SK-N-SH (cell line): ENCODE measurements around the gene ZGPAT. TPM values are rescaled to one million over a fixed set of nuclear protein-coding genes. Genes with fewer than 3 reads are reported as not detected.

Source experiments
- CTCF ChIA-PET: fragments of 300-600, 350-600 bp; formaldehyde crosslinking; extraction: SDS; loops from one replicate; lab custom pipeline; 2021; lab: Yijun Ruan, JAX
- POLR2A ChIA-PET: fragments of 350-600 bp; sonication (Branson Sonifier 250); formaldehyde crosslinking; extraction: SDS; loops from one replicate; lab custom pipeline; 2020; ENCODE audit warnings: antibody characterized with exemption, inconsistent platforms; lab: Yijun Ruan, JAX
- DNase-seq: peaks from one replicate; pipeline ENCODE4 v3.0.0; 2012
- H2AFZ ChIP-seq: fragments of 200-600 bp; sonication (generic); 2 replicates; pipeline ENCODE4 v1.8.1; 2016; ENCODE audit warnings: antibody characterized with exemption, mild to moderate bottlenecking, low read depth
- H3F3A ChIP-seq: fragments of 200-600 bp; sonication (generic); replicated peaks from 2 replicates; pipeline ENCODE3; 2016; ENCODE audit warnings: antibody characterized with exemption, mild to moderate bottlenecking; ENCODE audit not compliant: insufficient read depth
- H3K27ac ChIP-seq, 2 experiments: fragments of 200-500 bp in 1 of 2; fragments of 200-600 bp in 1 of 2; sonication (Bioruptor generic) in 1 of 2; sonication (generic), shearing (Covaris generic) in 1 of 2; 2 replicates each; pipeline versions ENCODE4 v1.5.1 to v1.6.1; 2014 to 2016; ENCODE audit warnings: low read depth in 2 of 2, inconsistent platforms in 1 of 2, low read length in 1 of 2, mild to moderate bottlenecking in 1 of 2, mixed read lengths in 1 of 2
- H3K27me3 ChIP-seq: fragments of 200-600 bp; sonication (generic), shearing (Covaris generic); 2 replicates; pipeline ENCODE4 v1.6.1; 2016; ENCODE audit warnings: mixed run types; ENCODE audit not compliant: insufficient read depth
- H3K36me3 ChIP-seq, 2 experiments: fragments of 200-500 bp in 1 of 2; fragments of 200-600 bp in 1 of 2; sonication (Bioruptor generic) in 1 of 2; sonication (generic) in 1 of 2; replicated peaks in 1 of 2; 2 replicates each; pipeline versions ENCODE3 to v1.5.1; 2014 to 2016; ENCODE audit warnings: low read length in 1 of 2, mild to moderate bottlenecking in 1 of 2; ENCODE audit not compliant: insufficient read depth in 2 of 2, control insufficient read depth in 1 of 2
- H3K4me1 ChIP-seq, 2 experiments: fragments of 200-500 bp in 1 of 2; fragments of 200-600 bp in 1 of 2; sonication (Bioruptor generic) in 1 of 2; sonication (generic), shearing (Covaris generic) in 1 of 2; 2 replicates each; pipeline versions ENCODE4 v1.5.1 to v1.6.1; 2014 to 2016; ENCODE audit warnings: low read depth in 1 of 2, low read length in 1 of 2, mixed run types in 1 of 2; ENCODE audit not compliant: insufficient read depth in 2 of 2, control insufficient read depth in 1 of 2
- H3K4me2 ChIP-seq: fragments of 200-600 bp; sonication (generic), shearing (Covaris generic); 2 replicates; pipeline ENCODE4 v1.6.1; 2017; ENCODE audit warnings: mixed run types
- H3K4me3 ChIP-seq, 2 experiments: fragments of 200-500 bp in 1 of 2; fragments of 200-600 bp in 1 of 2; sonication (Bioruptor generic) in 1 of 2; sonication (generic), shearing (Covaris generic) in 1 of 2; 2 replicates each; pipeline versions ENCODE4 v1.5.1 to v1.8.1; 2014 to 2016; ENCODE audit warnings: low read depth in 2 of 2, inconsistent platforms in 1 of 2, low read length in 1 of 2, mild to moderate bottlenecking in 1 of 2, mixed read lengths in 1 of 2, moderate library complexity in 1 of 2
- H3K79me2 ChIP-seq: fragments of 200-600 bp; sonication (generic); 2 replicates; pipeline ENCODE4 v1.8.1; 2017; ENCODE audit warnings: mild to moderate bottlenecking; ENCODE audit not compliant: insufficient read depth
- H3K9ac ChIP-seq: fragments of 200-600 bp; sonication (generic); 2 replicates; pipeline ENCODE4 v1.6.1; 2017; ENCODE audit warnings: mixed run types
- H3K9me2 ChIP-seq: fragments of 200-600 bp; sonication (generic); 2 replicates; pipeline ENCODE4 v1.6.1; 2017; ENCODE audit warnings: mixed run types
- H3K9me3 ChIP-seq: fragments of 200-600 bp; sonication (generic); 2 replicates; pipeline ENCODE4 v1.6.1; 2017; ENCODE audit warnings: mixed run types, mild to moderate bottlenecking, moderate library complexity
- H4K20me1 ChIP-seq: fragments of 200-600 bp; sonication (generic); 2 replicates; pipeline ENCODE4 v1.6.1; 2017; ENCODE audit warnings: mild to moderate bottlenecking, mixed run types; ENCODE audit not compliant: insufficient read depth
- CTCF ChIP-seq: fragments of 200-600 bp; sonication (generic); IDR thresholded peaks from 2 replicates; pipeline ENCODE4 v1.6.1; 2017; ENCODE audit warnings: antibody characterized with exemption, mild to moderate bottlenecking, moderate library complexity
- ELF1 ChIP-seq: IDR thresholded peaks from 2 replicates; pipeline ENCODE4 v1.4.0; 2012
- FOXM1 ChIP-seq: IDR thresholded peaks from 2 replicates; pipeline ENCODE4 v1.4.0; 2012; ENCODE audit warnings: low read depth, mild to moderate bottlenecking
- GABPA ChIP-seq: IDR thresholded peaks from 2 replicates; pipeline ENCODE4 v1.4.0; 2012; ENCODE audit warnings: low read depth, mild to moderate bottlenecking
- GATA2 ChIP-seq: sonication (generic); formaldehyde crosslinking; IDR thresholded peaks from 2 replicates; pipeline ENCODE4 v1.5.0; 2020; ENCODE audit warnings: mild to moderate bottlenecking, missing genetic modification reagents
- JUND ChIP-seq: IDR thresholded peaks from 2 replicates; pipeline ENCODE4 v1.4.0; 2012
- MAX ChIP-seq: IDR thresholded peaks from 2 replicates; pipeline ENCODE4 v1.4.0; 2012; ENCODE audit warnings: low read depth
- MEF2A ChIP-seq: IDR thresholded peaks from 2 replicates; pipeline ENCODE4 v1.4.0; 2012; ENCODE audit warnings: low read depth, borderline replicate concordance
- NFIC ChIP-seq: IDR thresholded peaks from 2 replicates; pipeline ENCODE4 v1.4.0; 2012; ENCODE audit warnings: borderline replicate concordance
- POLR2AphosphoS5 ChIP-seq: IDR thresholded peaks from 2 replicates; pipeline ENCODE4 v1.6.1; 2012; ENCODE audit warnings: low read depth, low read length
- RAD21 ChIP-seq: IDR thresholded peaks from 2 replicates; pipeline ENCODE4 v1.6.1; 2012; ENCODE audit warnings: mild to moderate bottlenecking, low read length
- REST ChIP-seq: IDR thresholded peaks from 2 replicates; pipeline ENCODE4 v1.6.1; 2012; ENCODE audit warnings: mild to moderate bottlenecking, low read depth, low read length, moderate library complexity
- RXRA ChIP-seq: IDR thresholded peaks from 2 replicates; pipeline ENCODE4 v1.4.0; 2012; ENCODE audit warnings: low read depth, mild to moderate bottlenecking, borderline replicate concordance
- SIN3A ChIP-seq: IDR thresholded peaks from 2 replicates; pipeline ENCODE4 v1.6.1; 2012; ENCODE audit warnings: low read depth, mild to moderate bottlenecking, low read length, moderate library complexity, borderline replicate concordance
- TAF1 ChIP-seq: IDR thresholded peaks from 2 replicates; pipeline ENCODE4 v1.6.1; 2012; ENCODE audit warnings: low read depth, mild to moderate bottlenecking, low read length, moderate library complexity, borderline replicate concordance
- TCF12 ChIP-seq: IDR thresholded peaks from 2 replicates; pipeline ENCODE4 v1.4.0; 2012
- ZBTB33 ChIP-seq: IDR thresholded peaks from 2 replicates; pipeline ENCODE4 v1.4.0; 2012; ENCODE audit warnings: low read depth, borderline replicate concordance
- WGBS: methylation state at CpG from one replicate; pipeline ENCODE4 v1.1.6; 2017; ENCODE audit warnings: low lambda C conversion rate; 5-methylcytosine and 5-hydroxymethylcytosine counted together
- polyA plus RNA-seq, 3 experiments: library from polyadenylated mRNA; depleted of rRNA; stranded (reverse); fragments of >200 nt; gene quantifications; 2 replicates each; pipeline ENCODE4 v1.2.3, GENCODE V29; 2012

The ZGPAT gene
- polyA plus RNA-seq, 1 of the 3 experiments (the other 2 are of a cell fraction) = 33.7 TPM

- no peak overlapping the region for H3K9ac ChIP-seq
- no peak overlapping the region for H3K4me2 ChIP-seq
- no peaks in the 10 kb centered on the region for H3K36me3 ChIP-seq
- no peak overlapping the region for H3K27ac ChIP-seq
- no peak overlapping the region for H2AFZ ChIP-seq
- H3K9me2 ChIP-seq = no peaks in the 10 kb centered on the region
- H4K20me1 ChIP-seq = no peaks in the 10 kb centered on the region
- CTCF ChIA-PET = interaction anchor here (1.0 to 1.2 kb wide), 2 partner anchors 23 to 45 kb away, joined by 3 to 7 read pairs; partner anchors contain the start of genes ARFRP1 and ZGPAT
- DNase-seq = peak; percentile 51
- POLR2A ChIA-PET = no interaction called here
- H3K27me3 ChIP-seq = no peaks in the 10 kb centered on the region
- H3K79me2 ChIP-seq = no peaks in the 10 kb centered on the region
- H3K9me3 ChIP-seq = no peaks in the 10 kb centered on the region
- peaks cover 4% of the 10 kb centered on the region for H3F3A ChIP-seq
- no peak for TF ChIP-seq MEF2A
- TF ChIP-seq JUND = no peak
- no peak for TF ChIP-seq POLR2AphosphoS5
- TF ChIP-seq GATA2 (CRISPR knock-in tag) = no peak
- no peak for TF ChIP-seq GABPA
- TF ChIP-seq NFIC = no peak
- no peak for TF ChIP-seq SIN3A
- no peak for TF ChIP-seq TAF1
- TF ChIP-seq FOXM1 = no peak
- no peak for TF ChIP-seq CTCF
- TF ChIP-seq REST = no peak
- TF ChIP-seq MAX = no peak
- TF ChIP-seq RAD21 = no peak
- TF ChIP-seq ZBTB33 = no peak
- no peak for TF ChIP-seq ELF1
- no peak for TF ChIP-seq RXRA
- TF ChIP-seq TCF12 = no peak
- peaks cover 0 to 10% of the 10 kb centered on the region in 2 experiments; a peak in 1 of 4 replicates for H3K4me1 ChIP-seq
- no peak overlapping the region for H3K4me3 ChIP-seq
- WGBS = 92% methylated on average over 26 of the region's 50 CpGs
Measured at GRCh38 chr20:63752411-63753101, 44.7 kb downstream of the ZGPAT start.
